IMR-90 (cell line): ENCODE results near the gene MAML3. TPM values are rescaled to one million over a fixed set of nuclear protein-coding genes. Genes with fewer than 3 reads are reported as not detected.

ENCODE experiments used
- ATAC-seq: fragments of 200-7000 bp; cut with Tn5 transposase; 2 replicates; pipeline ENCODE4 v1.9.1; 2020; ENCODE audit warnings: low read depth, mild to moderate bottlenecking, moderate library complexity
- BruUV-seq: library from RNA; stranded (reverse); fragments of 400-500 nt; replicated peaks from 2 replicates; lab custom pipeline; 2021; lab: Mats Ljungman, UMichigan
- CTCF ChIA-PET: fragments of 300-600 bp; formaldehyde crosslinking; extraction: SDS; loops from one replicate; lab custom pipeline; 2021; ENCODE audit warnings: antibody characterized with exemption; lab: Yijun Ruan, JAX
- POLR2A ChIA-PET: fragments of 300-600 bp; sonication (Branson Sonifier 250); formaldehyde crosslinking; loops from one replicate; lab custom pipeline; 2022; ENCODE audit warnings: antibody characterized with exemption; ENCODE audit not compliant: unreplicated experiment; lab: Charles Lee
- DNase-seq: peaks from one replicate; pipeline ENCODE4 v3.0.0; 2013
- H2AFZ ChIP-seq: replicated peaks from 2 replicates; pipeline ENCODE3; 2013; ENCODE audit warnings: low read length, mild to moderate bottlenecking; ENCODE audit not compliant: poor library complexity
- H2AK5ac ChIP-seq: 2 replicates; pipeline ENCODE4 v1.6.1; 2013; ENCODE audit warnings: low read depth, low read length, inconsistent platforms
- H2AK9ac ChIP-seq: replicated peaks from 2 replicates; pipeline ENCODE3; 2013; ENCODE audit warnings: mild to moderate bottlenecking, low read depth, low read length, moderate library complexity; ENCODE audit not compliant: poor library complexity
- H2BK120ac ChIP-seq: 2 replicates; pipeline ENCODE4 v1.6.1; 2013; ENCODE audit warnings: low read depth, low read length, inconsistent platforms
- H2BK15ac ChIP-seq: 3 replicates; pipeline ENCODE4 v1.6.1; 2013; ENCODE audit warnings: low read depth, low read length, inconsistent platforms
- H2BK20ac ChIP-seq: 2 replicates; pipeline ENCODE4 v1.6.1; 2013; ENCODE audit warnings: low read depth, mild to moderate bottlenecking, inconsistent platforms, low read length, moderate library complexity
- H2BK5ac ChIP-seq: 2 replicates; pipeline ENCODE4 v1.6.1; 2013; ENCODE audit warnings: mild to moderate bottlenecking, low read depth, low read length, inconsistent platforms; ENCODE audit not compliant: poor library complexity, severe bottlenecking
- H3K14ac ChIP-seq: replicated peaks from 2 replicates; pipeline ENCODE4 v1.6.1; 2013; ENCODE audit warnings: low read depth, low read length, inconsistent platforms
- H3K18ac ChIP-seq: 2 replicates; pipeline ENCODE4 v1.6.1; 2013; ENCODE audit warnings: low read depth, low read length, control low read depth
- H3K23ac ChIP-seq: 2 replicates; pipeline ENCODE4 v1.6.1; 2013; ENCODE audit warnings: low read depth, low read length, inconsistent platforms
- H3K27ac ChIP-seq: 2 replicates; pipeline ENCODE4 v1.5.1; 2013; ENCODE audit warnings: mild to moderate bottlenecking, control low read depth, low read length; ENCODE audit not compliant: insufficient read depth
- H3K27me3 ChIP-seq: 2 replicates; pipeline ENCODE4 v1.6.1; 2013; ENCODE audit warnings: low read length; ENCODE audit not compliant: control insufficient read depth, insufficient read depth
- H3K36me3 ChIP-seq: 2 replicates; pipeline ENCODE4 v1.6.1; 2013; ENCODE audit warnings: low read length, mixed read lengths; ENCODE audit not compliant: control insufficient read depth, insufficient read depth
- H3K4ac ChIP-seq: 2 replicates; pipeline ENCODE4 v1.6.1; 2013; ENCODE audit warnings: low read depth, low read length, inconsistent platforms
- H3K4me1 ChIP-seq: 2 replicates; pipeline ENCODE4 v1.6.1; 2013; ENCODE audit warnings: low read length, mixed read lengths; ENCODE audit not compliant: control insufficient read depth, insufficient read depth
- H3K4me2 ChIP-seq: 2 replicates; pipeline ENCODE4 v1.6.1; 2013; ENCODE audit warnings: low read depth, mild to moderate bottlenecking, control low read depth, low read length, moderate library complexity
- H3K4me3 ChIP-seq: 2 replicates; pipeline ENCODE4 v1.5.1; 2013; ENCODE audit warnings: low read depth, mild to moderate bottlenecking, control low read depth, low read length, moderate library complexity; ENCODE audit not compliant: insufficient read depth
- H3K56ac ChIP-seq: 2 replicates; pipeline ENCODE4 v1.6.1; 2013; ENCODE audit warnings: low read length, inconsistent platforms; ENCODE audit not compliant: insufficient read depth; ENCODE audit errors: extremely low read depth
- H3K79me1 ChIP-seq, 2 experiments: 2 replicates each; pipeline ENCODE4 v1.6.1; 2013; ENCODE audit warnings: low read length in 2 of 2, inconsistent platforms in 1 of 2, low read depth in 1 of 2
- H3K9ac ChIP-seq: 2 replicates; pipeline ENCODE4 v1.6.1; 2013; ENCODE audit warnings: low read depth, low read length, control low read depth
- H3K9me1 ChIP-seq: 2 replicates; pipeline ENCODE4 v1.6.1; 2013; ENCODE audit warnings: low read length, inconsistent platforms; ENCODE audit not compliant: insufficient read depth
- H3K9me3 ChIP-seq: 2 replicates; pipeline ENCODE4 v1.6.1; 2013; ENCODE audit warnings: low read length; ENCODE audit not compliant: control insufficient read depth, insufficient read depth
- H4K20me1 ChIP-seq: 2 replicates; pipeline ENCODE4 v1.6.1; 2013; ENCODE audit warnings: low read length, inconsistent platforms; ENCODE audit not compliant: insufficient read depth
- H4K5ac ChIP-seq: 2 replicates; pipeline ENCODE4 v1.6.1; 2013; ENCODE audit warnings: mild to moderate bottlenecking, low read depth, low read length, control low read depth
- H4K8ac ChIP-seq, 2 experiments: 2 replicates each; pipeline ENCODE4 v1.6.1; 2013; ENCODE audit warnings: low read depth in 2 of 2, low read length in 2 of 2, control low read depth in 1 of 2, inconsistent platforms in 1 of 2
- H4K91ac ChIP-seq: 2 replicates; pipeline ENCODE4 v1.6.1; 2013; ENCODE audit warnings: low read depth, low read length, inconsistent platforms; ENCODE audit not compliant: insufficient read depth
- BHLHE40 ChIP-seq: fragments of 150-350 bp; IDR thresholded peaks from 2 replicates; pipeline ENCODE4 v1.6.1; 2016; ENCODE audit warnings: mild to moderate bottlenecking, low read depth, low read length
- CEBPB ChIP-seq: IDR thresholded peaks from 2 replicates; pipeline ENCODE4 v1.6.1; 2012; ENCODE audit warnings: low read depth, low read length, improper control_type of control experiment
- CHD1 ChIP-seq: IDR thresholded peaks from 2 replicates; pipeline ENCODE4 v1.6.1; 2012; ENCODE audit warnings: low read depth, low read length, improper control_type of control experiment
- MAFK ChIP-seq: IDR thresholded peaks from 2 replicates; pipeline ENCODE4 v1.6.1; 2012; ENCODE audit warnings: low read depth, low read length, improper control_type of control experiment
- MAZ ChIP-seq: IDR thresholded peaks from 2 replicates; pipeline ENCODE4 v1.6.1; 2012; ENCODE audit warnings: low read depth, mild to moderate bottlenecking, low read length, improper control_type of control experiment, moderate library complexity, borderline replicate concordance
- MXI1 ChIP-seq: IDR thresholded peaks from 2 replicates; pipeline ENCODE4 v1.6.1; 2012; ENCODE audit warnings: low read depth, mild to moderate bottlenecking, low read length, moderate library complexity, borderline replicate concordance
- NFE2L2 ChIP-seq: fragments of 150-350 bp; IDR thresholded peaks from 2 replicates; pipeline ENCODE4 v1.6.1; 2016; ENCODE audit warnings: low read depth, mild to moderate bottlenecking, low read length
- POLR2A ChIP-seq: IDR thresholded peaks from 2 replicates; pipeline ENCODE4 v1.6.1; 2012; ENCODE audit warnings: mild to moderate bottlenecking, low read depth, low read length
- RAD21 ChIP-seq: IDR thresholded peaks from 2 replicates; pipeline ENCODE4 v1.6.1; 2012; ENCODE audit warnings: low read length, improper control_type of control experiment
- RFX5 ChIP-seq: IDR thresholded peaks from 2 replicates; pipeline ENCODE4 v1.8.0; 2012; ENCODE audit warnings: low read depth, mild to moderate bottlenecking, low read length, moderate library complexity
- USF2 ChIP-seq: fragments of 150-350 bp; IDR thresholded peaks from 2 replicates; pipeline ENCODE4 v1.6.1; 2017; ENCODE audit warnings: mild to moderate bottlenecking, antibody characterized with exemption, low read length, low read depth
- WGBS, 2 experiments: methylation state at CpG; one replicate each; pipeline versions ENCODE4 v1.1.5 to v1.1.7; 2013; ENCODE audit warnings: missing lambda C conversion rate in 2 of 2; ENCODE audit not compliant: insufficient read length in 1 of 2; ENCODE audit errors: extremely low coverage in 2 of 2; 5-methylcytosine and 5-hydroxymethylcytosine counted together
- dilution Hi-C: fragments of 300-500 bp; cut with HindIII; formaldehyde crosslinking; loops from one replicate; pipeline ENCODE4 v1.14.3; 2018; ENCODE audit warnings: low sequenced_read_pairs; ENCODE audit not compliant: unreplicated experiment
- in situ Hi-C: fragments of 300-500 bp; cut with MboI; formaldehyde crosslinking; loops from 3 replicates; pipeline ENCODE4 v1.14.3; 2019; ENCODE audit warnings: low sequenced_read_pairs, inconsistent platforms, mixed read lengths
- intact Hi-C: fragments of 100-400 bp; cut with micrococcal nuclease; formaldehyde crosslinking; loops from 2 replicates; pipeline ENCODE4 v1.10.0; 2022
- polyA plus RNA-seq, 3 experiments: library from polyadenylated mRNA; depleted of rRNA; stranded (reverse); fragments of >200 nt; gene quantifications; 2 replicates each; pipeline ENCODE4 v1.2.3, GENCODE V29; 2012; ENCODE audit warnings: low replicate concordance in 1 of 3
- total RNA-seq: library from RNA; depleted of rRNA; stranded (reverse); fragments of >200 nt; gene quantifications from 2 replicates; pipeline ENCODE4 v1.2.3, GENCODE V29; 2012
- TF ChIP-seq, protein P1 (sequence below): fragments of 150-350 bp; IDR thresholded peaks from 2 replicates; pipeline ENCODE4 v1.6.1; 2016; ENCODE audit warnings: low read depth, mild to moderate bottlenecking, low read length, moderate library complexity, borderline replicate concordance
- TF ChIP-seq, protein P2 (sequence below): conservative IDR thresholded peaks from 2 replicates; pipeline ENCODE4 v1.5.1; 2012; ENCODE audit warnings: mild to moderate bottlenecking, low read depth, low read length, improper control_type of control experiment

The MAML3 gene
- total and polyA plus RNA-seq, 2 of the 4 experiments (the other 2 are of a cell fraction) = 0.90 to 1.7 TPM

DNA sequence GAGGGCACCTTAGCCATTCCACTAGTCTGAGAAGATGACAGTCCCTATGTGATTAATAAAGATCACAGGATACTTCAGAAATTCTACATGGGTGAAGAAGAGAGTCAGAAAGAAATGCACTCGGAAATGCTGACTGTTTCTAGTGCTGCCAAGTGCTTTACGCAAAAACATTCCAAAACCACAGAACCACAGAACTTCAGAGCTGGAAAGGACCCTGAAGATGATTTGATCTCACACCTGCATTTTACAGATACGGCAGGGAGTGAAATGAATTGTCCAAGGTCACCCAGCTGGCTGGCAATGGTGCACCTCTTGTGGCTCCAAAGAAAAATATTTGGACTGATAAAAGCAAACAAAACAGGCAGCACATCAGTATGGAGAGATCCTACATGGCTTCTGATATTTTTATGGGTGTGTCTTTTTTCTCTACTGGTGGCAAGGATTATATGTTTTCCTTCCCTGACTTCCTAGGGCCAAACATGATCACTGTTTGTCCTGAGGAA is 115.9 kb downstream of the MAML3 start:
- Histone ChIP-seq H3K4ac (peak overlapping the region; percentile 68), H3K4me2 (peak overlapping the region; percentile 79; the same call in 1 of the 2 replicates)
- no TSS peak for BruUV-seq

More for the DNA sequence above, 115.9 kb downstream of the MAML3 start:
- Histone ChIP-seq H3K14ac (peak overlapping the region; percentile 23; the same call in 1 of the 2 replicates), H2AFZ (no peak overlapping the region), H3K56ac (no peak overlapping the region), H3K9me3 (no peaks in the 10 kb centered on the region), H3K18ac (peak overlapping the region; percentile 81), H2BK15ac (peak overlapping the region; percentile 19; the same call in 2 of the 3 replicates), H3K27me3 (no peaks in the 10 kb centered on the region), H3K36me3 (no peaks in the 10 kb centered on the region), H4K5ac (peak overlapping the region; percentile 43; the same call in 1 of the 2 replicates), H3K4me1 (peaks cover 16% of the 10 kb centered on the region), H4K91ac (peak overlapping the region; percentile 26), H3K9me1 (peaks cover 8% of the 10 kb centered on the region), H2BK20ac (peak overlapping the region; percentile 55), H2AK9ac (no peak overlapping the region), H3K23ac (0 out of 2 replicates have a peak overlapping the region, but pooled peaks have one; percentile 13), H2BK5ac (peak overlapping the region; percentile 95), H3K9ac (no peak overlapping the region), H3K4me3 (no peak overlapping the region), H3K27ac (no peak overlapping the region), H2AK5ac (peak overlapping the region; percentile 20; the same call in 1 of the 2 replicates), H3K79me1 (peaks cover 4 to 15% of the 10 kb centered on the region in 2 experiments; a peak in 2 of 4 replicates), H4K8ac (peak overlapping the region in 1 of 2 experiments; percentile 29; a peak in 2 of 4 replicates), H2BK120ac (peak overlapping the region; percentile 69), H4K20me1 (no peaks in the 10 kb centered on the region)
- ATAC-seq (peak; percentile 34; the same call in 1 of the 2 replicates), DNase-seq (peak; percentile 71)
- in situ Hi-C loops = no loop called here
- CTCF ChIA-PET = interaction anchor here (0.6 to 1.1 kb wide), 3 partner anchors 14 to 215 kb away, joined by 3 to 6 read pairs (median 4); no protein-coding TSS in a partner anchor
- intact Hi-C loops = no loop called here
- POLR2A ChIA-PET = no interaction called here
- no peak for TF ChIP-seq MXI1
- TF ChIP-seq, protein P1, sequence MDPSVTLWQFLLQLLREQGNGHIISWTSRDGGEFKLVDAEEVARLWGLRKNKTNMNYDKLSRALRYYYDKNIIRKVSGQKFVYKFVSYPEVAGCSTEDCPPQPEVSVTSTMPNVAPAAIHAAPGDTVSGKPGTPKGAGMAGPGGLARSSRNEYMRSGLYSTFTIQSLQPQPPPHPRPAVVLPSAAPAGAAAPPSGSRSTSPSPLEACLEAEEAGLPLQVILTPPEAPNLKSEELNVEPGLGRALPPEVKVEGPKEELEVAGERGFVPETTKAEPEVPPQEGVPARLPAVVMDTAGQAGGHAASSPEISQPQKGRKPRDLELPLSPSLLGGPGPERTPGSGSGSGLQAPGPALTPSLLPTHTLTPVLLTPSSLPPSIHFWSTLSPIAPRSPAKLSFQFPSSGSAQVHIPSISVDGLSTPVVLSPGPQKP = no peak
- TF ChIP-seq RAD21 = no peak
- TF ChIP-seq CHD1 = no peak
- TF ChIP-seq CEBPB = peak; percentile 2; the same call in 1 of the 2 replicates
- TF ChIP-seq NFE2L2 = no peak
- TF ChIP-seq, protein P2, sequence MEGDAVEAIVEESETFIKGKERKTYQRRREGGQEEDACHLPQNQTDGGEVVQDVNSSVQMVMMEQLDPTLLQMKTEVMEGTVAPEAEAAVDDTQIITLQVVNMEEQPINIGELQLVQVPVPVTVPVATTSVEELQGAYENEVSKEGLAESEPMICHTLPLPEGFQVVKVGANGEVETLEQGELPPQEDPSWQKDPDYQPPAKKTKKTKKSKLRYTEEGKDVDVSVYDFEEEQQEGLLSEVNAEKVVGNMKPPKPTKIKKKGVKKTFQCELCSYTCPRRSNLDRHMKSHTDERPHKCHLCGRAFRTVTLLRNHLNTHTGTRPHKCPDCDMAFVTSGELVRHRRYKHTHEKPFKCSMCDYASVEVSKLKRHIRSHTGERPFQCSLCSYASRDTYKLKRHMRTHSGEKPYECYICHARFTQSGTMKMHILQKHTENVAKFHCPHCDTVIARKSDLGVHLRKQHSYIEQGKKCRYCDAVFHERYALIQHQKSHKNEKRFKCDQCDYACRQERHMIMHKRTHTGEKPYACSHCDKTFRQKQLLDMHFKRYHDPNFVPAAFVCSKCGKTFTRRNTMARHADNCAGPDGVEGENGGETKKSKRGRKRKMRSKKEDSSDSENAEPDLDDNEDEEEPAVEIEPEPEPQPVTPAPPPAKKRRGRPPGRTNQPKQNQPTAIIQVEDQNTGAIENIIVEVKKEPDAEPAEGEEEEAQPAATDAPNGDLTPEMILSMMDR = no peak
- TF ChIP-seq MAFK = peak; percentile 8; the same call in 1 of the 2 replicates
- TF ChIP-seq RFX5 = no peak
- no peak for TF ChIP-seq USF2
- TF ChIP-seq POLR2A = no peak
- TF ChIP-seq MAZ = no peak
- no peak for TF ChIP-seq BHLHE40
- dilution Hi-C loops = no loop called here
- WGBS, 2 experiments = no CpG with 5 or more reads among the region's 3 CpGs
